K562 (cell line): ENCODE data around the gene TSPAN15. TPM values are rescaled to one million over a fixed set of nuclear protein-coding genes. Genes with fewer than 3 reads are reported as not detected.

ENCODE experiments used
- DPF2 ChIP-seq: fragments of 450-650 bp; IDR thresholded peaks from 2 replicates; pipeline ENCODE4 v1.6.1; 2016
- ERF ChIP-seq: fragments of 450-650 bp; formaldehyde crosslinking; IDR thresholded peaks from 2 replicates; pipeline ENCODE4 v1.4.0; 2020; ENCODE audit warnings: mild to moderate bottlenecking, mixed read lengths
- FOXA3 ChIP-seq, 2 experiments: fragments of 450-650 bp in 1 of 2; sonication (generic) in 1 of 2; formaldehyde crosslinking; IDR thresholded peaks in 1 of 2; conservative IDR thresholded peaks in 1 of 2; 2 replicates each; pipeline versions ENCODE4 v1.4.0 to v1.8.0; 2020 to 2022; ENCODE audit warnings: mild to moderate bottlenecking in 2 of 2, missing genetic modification reagents in 1 of 2
- HIVEP1 ChIP-seq: fragments of 250-450 bp; sonication (Bioruptor Pico); IDR thresholded peaks from 2 replicates; pipeline ENCODE4 v1.4.0; 2020; ENCODE audit warnings: mild to moderate bottlenecking
- JUNB ChIP-seq: fragments of 450-650 bp; formaldehyde crosslinking; conservative IDR thresholded peaks from 2 replicates; pipeline ENCODE4 v1.4.0; 2020; ENCODE audit warnings: mild to moderate bottlenecking
- MEF2A ChIP-seq: IDR thresholded peaks from 2 replicates; pipeline ENCODE4 v1.6.1; 2011; ENCODE audit warnings: low read depth, mild to moderate bottlenecking, low read length, moderate library complexity; ENCODE audit not compliant: control insufficient read depth
- NFIC ChIP-seq: fragments of 450-650 bp; IDR thresholded peaks from 2 replicates; pipeline ENCODE4 v1.6.1; 2017; ENCODE audit warnings: mild to moderate bottlenecking, inconsistent platforms
- PCBP2 ChIP-seq: fragments of 200-400 bp; formaldehyde crosslinking; IDR thresholded peaks from 2 replicates; pipeline ENCODE4 v1.6.1; 2018; ENCODE audit warnings: low read length, low read depth, mild to moderate bottlenecking, moderate library complexity; ENCODE audit not compliant: poor library complexity, severe bottlenecking
- RB1 ChIP-seq: fragments of 450-650 bp; IDR thresholded peaks from 2 replicates; pipeline ENCODE4 v1.6.1; 2017; ENCODE audit warnings: low read depth, mild to moderate bottlenecking
- SMARCC2 ChIP-seq: fragments of 450-650 bp; IDR thresholded peaks from 2 replicates; pipeline ENCODE4 v1.6.1; 2017; ENCODE audit warnings: antibody characterized with exemption, moderate library complexity, mild to moderate bottlenecking, low read depth
- SNRNP70 ChIP-seq: fragments of 200-400 bp; formaldehyde crosslinking; optimal IDR thresholded peaks from 2 replicates; pipeline ENCODE3; 2017; ENCODE audit warnings: low read depth, low read length
- TARDBP ChIP-seq: fragments of 450-650 bp; IDR thresholded peaks from 2 replicates; pipeline ENCODE4 v1.6.1; 2016
- TEAD2 ChIP-seq: fragments of 450-650 bp; IDR thresholded peaks from 2 replicates; pipeline ENCODE4 v1.6.1; 2016; ENCODE audit warnings: missing genetic modification characterization, control low read depth, missing compliant biosample characterization
- TGIF2 ChIP-seq: sonication (generic); formaldehyde crosslinking; IDR thresholded peaks from 2 replicates; pipeline ENCODE4 v1.8.1; 2022; ENCODE audit warnings: mild to moderate bottlenecking, missing genetic modification reagents, moderate library complexity
- ZKSCAN3 ChIP-seq: fragments of 250-450 bp; sonication (Bioruptor Pico); IDR thresholded peaks from 2 replicates; pipeline ENCODE4 v1.4.0; 2020
- ZNF274 ChIP-seq: IDR thresholded peaks from 2 replicates; pipeline ENCODE4 v1.6.1; 2011; ENCODE audit warnings: low read depth, mild to moderate bottlenecking, low read length, moderate library complexity, borderline replicate concordance
- ZNF384 ChIP-seq: IDR thresholded peaks from 2 replicates; pipeline ENCODE4 v1.6.1; 2012; ENCODE audit warnings: low read depth, low read length, improper control_type of control experiment
- ZNF398 ChIP-seq: fragments of 250-450 bp; sonication (Bioruptor Pico); IDR thresholded peaks from 2 replicates; pipeline ENCODE4 v1.8.0; 2021; ENCODE audit warnings: moderate library complexity, mild to moderate bottlenecking, inconsistent platforms
- ZNF586 ChIP-seq: fragments of 450-650 bp; formaldehyde crosslinking; conservative IDR thresholded peaks from 2 replicates; pipeline ENCODE4 v1.4.0; 2020; ENCODE audit warnings: mild to moderate bottlenecking, moderate library complexity
- polyA plus RNA-seq, 8 experiments: library from polyadenylated mRNA; depleted of rRNA in 4 of 8; stranded (reverse) in 5 of 8; unstranded in 3 of 8; fragments of >200 nt; fragmentation: Nextera tagmentation in 2 of 8; fragmentation: Illumina TruSeq in 1 of 8; extraction: Ambion mirVana in 2 of 8; extraction: Trizol in 1 of 8; gene quantifications; 2 replicates each; pipeline versions ENCODE4 v1.2.1 to v1.2.3, GENCODE V29; 2011 to 2014; ENCODE audit warnings: inconsistent platforms in 1 of 8, missing spikeins in 1 of 8
- total RNA-seq, 7 experiments: library from RNA; depleted of rRNA in 6 of 7; stranded (reverse); fragments of >200 nt in 6 of 7; fragmentation: Illumina TruSeq in 2 of 7; extraction: Trizol in 2 of 7; gene quantifications; 2 replicates each; pipeline versions ENCODE4 v1.2.1 to v1.2.3, GENCODE V29; 2011 to 2021; ENCODE audit warnings: low replicate concordance in 1 of 7
- TF ChIP-seq, protein P1 (sequence below): fragments of 250-450 bp; sonication (Bioruptor Pico); IDR thresholded peaks from 2 replicates; pipeline ENCODE4 v1.5.0; 2022; ENCODE audit warnings: mild to moderate bottlenecking
- TF ChIP-seq, protein P2 (sequence below): fragments of 450-650 bp; IDR thresholded peaks from 2 replicates; pipeline ENCODE4 v1.6.1; 2016; ENCODE audit warnings: missing biosample characterization, missing genetic modification characterization
- TF ChIP-seq, protein P3 (sequence below): sonication (generic); formaldehyde crosslinking; IDR thresholded peaks from 2 replicates; pipeline ENCODE4 v1.4.0; 2020; ENCODE audit warnings: mild to moderate bottlenecking, missing genetic modification reagents

Gene TSPAN15
- total and polyA plus RNA-seq, 9 of the 15 experiments (the other 6 are each of a cell fraction or from before 2014, with no cell fraction given): 0.33 to 1.0 (median 0.45) TPM; not detected in 2

- TF ChIP-seq, protein P1, sequence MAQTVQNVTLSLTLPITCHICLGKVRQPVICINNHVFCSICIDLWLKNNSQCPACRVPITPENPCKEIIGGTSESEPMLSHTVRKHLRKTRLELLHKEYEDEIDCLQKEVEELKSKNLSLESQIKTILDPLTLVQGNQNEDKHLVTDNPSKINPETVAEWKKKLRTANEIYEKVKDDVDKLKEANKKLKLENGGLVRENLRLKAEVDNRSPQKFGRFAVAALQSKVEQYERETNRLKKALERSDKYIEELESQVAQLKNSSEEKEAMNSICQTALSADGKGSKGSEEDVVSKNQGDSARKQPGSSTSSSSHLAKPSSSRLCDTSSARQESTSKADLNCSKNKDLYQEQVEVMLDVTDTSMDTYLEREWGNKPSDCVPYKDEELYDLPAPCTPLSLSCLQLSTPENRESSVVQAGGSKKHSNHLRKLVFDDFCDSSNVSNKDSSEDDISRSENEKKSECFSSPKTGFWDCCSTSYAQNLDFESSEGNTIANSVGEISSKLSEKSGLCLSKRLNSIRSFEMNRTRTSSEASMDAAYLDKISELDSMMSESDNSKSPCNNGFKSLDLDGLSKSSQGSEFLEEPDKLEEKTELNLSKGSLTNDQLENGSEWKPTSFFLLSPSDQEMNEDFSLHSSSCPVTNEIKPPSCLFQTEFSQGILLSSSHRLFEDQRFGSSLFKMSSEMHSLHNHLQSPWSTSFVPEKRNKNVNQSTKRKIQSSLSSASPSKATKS: no peak
- TF ChIP-seq ZKSCAN3 (CRISPR knock-in tag) (no peak), ZNF274 (no peak), SNRNP70 (no peak), ZNF384 (no peak; the same call in 1 of the 2 replicates), HIVEP1 (CRISPR knock-in tag) (no peak), TARDBP (0 out of 2 replicates have a peak, but pooled peaks have one; percentile 25), SMARCC2 (peak; percentile 36; the same call in 1 of the 2 replicates), PCBP2 (no peak), JUNB (CRISPR knock-in tag) (no peak), NFIC (peak; percentile 86), RB1 (peak; percentile 60; the same call in 1 of the 2 replicates), TGIF2 (CRISPR knock-in tag) (no peak), TEAD2 (no peak), ZNF398 (no peak), ZNF586 (CRISPR knock-in tag) (no peak), MEF2A (peak; percentile 42; the same call in 1 of the 2 replicates), ERF (CRISPR knock-in tag) (0 out of 2 replicates have a peak, but pooled peaks have one; percentile 42), DPF2 (peak; percentile 64), FOXA3 (CRISPR knock-in tag; conservative IDR thresholded peaks at IDR 0.05 in 1 of 2, IDR thresholded peaks at IDR 0.05 in 1 of 2) (no peak)
- TF ChIP-seq, protein P2, sequence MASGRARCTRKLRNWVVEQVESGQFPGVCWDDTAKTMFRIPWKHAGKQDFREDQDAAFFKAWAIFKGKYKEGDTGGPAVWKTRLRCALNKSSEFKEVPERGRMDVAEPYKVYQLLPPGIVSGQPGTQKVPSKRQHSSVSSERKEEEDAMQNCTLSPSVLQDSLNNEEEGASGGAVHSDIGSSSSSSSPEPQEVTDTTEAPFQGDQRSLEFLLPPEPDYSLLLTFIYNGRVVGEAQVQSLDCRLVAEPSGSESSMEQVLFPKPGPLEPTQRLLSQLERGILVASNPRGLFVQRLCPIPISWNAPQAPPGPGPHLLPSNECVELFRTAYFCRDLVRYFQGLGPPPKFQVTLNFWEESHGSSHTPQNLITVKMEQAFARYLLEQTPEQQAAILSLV (tag): no peak
- TF ChIP-seq, protein P3, sequence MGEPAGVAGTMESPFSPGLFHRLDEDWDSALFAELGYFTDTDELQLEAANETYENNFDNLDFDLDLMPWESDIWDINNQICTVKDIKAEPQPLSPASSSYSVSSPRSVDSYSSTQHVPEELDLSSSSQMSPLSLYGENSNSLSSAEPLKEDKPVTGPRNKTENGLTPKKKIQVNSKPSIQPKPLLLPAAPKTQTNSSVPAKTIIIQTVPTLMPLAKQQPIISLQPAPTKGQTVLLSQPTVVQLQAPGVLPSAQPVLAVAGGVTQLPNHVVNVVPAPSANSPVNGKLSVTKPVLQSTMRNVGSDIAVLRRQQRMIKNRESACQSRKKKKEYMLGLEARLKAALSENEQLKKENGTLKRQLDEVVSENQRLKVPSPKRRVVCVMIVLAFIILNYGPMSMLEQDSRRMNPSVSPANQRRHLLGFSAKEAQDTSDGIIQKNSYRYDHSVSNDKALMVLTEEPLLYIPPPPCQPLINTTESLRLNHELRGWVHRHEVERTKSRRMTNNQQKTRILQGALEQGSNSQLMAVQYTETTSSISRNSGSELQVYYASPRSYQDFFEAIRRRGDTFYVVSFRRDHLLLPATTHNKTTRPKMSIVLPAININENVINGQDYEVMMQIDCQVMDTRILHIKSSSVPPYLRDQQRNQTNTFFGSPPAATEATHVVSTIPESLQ: no peak
Observed at GRCh38 chr10:69408318-69409175, 42.7 kb upstream of the TSPAN15 start (continued).
